Activated CD4-positive, alpha-beta T cell treated with anti-CD3 and anti-CD28 coated beads for 24 hours (primary cell): ENCODE measurements around the gene GDPD4.

Experiments
- DNase-seq, 2 donors: peaks; one replicate each; pipeline ENCODE4 v3.0.0-alpha.2; 2020; ENCODE audit warnings: low read depth in 2 of 2

GDPD4 gene

DNA sequence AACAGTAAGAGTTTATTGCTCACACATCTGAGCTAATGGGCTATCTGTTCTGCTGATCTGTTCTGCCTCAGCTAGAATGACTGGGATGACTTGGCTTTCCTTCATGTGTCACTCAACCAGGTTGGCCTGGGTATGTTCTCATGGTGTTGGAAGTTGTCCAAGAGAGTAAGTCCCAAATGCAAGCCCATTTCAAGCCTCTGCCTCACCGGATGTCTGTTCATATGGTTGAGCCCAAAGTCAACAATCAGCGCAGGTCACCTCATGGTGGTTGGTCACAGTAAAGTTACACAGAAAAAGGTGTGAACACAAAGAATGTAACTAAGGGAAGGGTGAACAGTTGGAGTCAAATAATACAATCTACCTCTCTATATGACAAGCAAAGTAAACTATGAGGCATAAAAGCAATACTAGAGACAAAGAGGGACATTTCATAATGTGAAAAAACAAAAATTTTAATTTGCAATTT lies 1.9 kb downstream of the GDPD4 start:
- no peak for DNase-seq

DNA sequence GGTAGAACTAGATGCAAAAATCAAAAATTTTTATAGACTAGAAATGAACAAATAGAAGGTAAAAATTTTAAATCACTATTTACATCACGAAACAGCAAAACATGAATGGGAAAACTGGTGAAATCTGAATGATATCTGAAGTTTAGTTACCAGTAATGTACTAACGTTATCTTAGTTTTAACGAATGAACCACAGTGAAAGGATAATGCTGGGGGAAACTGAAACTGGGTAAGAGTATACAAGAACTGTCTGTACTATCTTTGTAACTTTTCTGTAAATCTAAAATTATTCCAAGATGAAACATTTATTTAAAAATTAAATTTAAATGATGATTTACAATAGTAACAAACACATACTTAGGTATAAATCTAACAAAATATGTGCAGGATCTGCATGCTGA lies 7.4 kb downstream of the GDPD4 start:
- no peak for DNase-seq

DNA sequence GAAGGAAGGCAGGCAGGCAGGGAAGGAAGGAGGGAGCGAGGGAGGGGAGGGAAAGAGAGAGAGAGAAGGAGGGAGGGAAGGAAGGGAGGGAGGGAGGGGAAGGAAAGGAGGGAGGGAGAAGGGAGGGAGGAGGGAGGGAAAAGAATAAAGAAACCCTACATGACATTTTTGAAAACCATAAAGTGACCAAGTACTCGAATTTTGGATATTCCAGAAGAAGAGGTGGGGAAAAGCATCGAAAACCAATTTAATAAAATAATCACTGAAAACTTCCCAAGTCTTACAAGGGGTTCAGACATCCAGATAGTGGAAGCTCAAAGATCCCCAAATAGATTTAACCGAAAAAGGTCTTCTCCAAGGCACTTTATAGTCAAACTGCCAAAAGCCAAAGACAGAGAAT lies 11.7 kb downstream of the GDPD4 start:
- DNase-seq = no peak

DNA sequence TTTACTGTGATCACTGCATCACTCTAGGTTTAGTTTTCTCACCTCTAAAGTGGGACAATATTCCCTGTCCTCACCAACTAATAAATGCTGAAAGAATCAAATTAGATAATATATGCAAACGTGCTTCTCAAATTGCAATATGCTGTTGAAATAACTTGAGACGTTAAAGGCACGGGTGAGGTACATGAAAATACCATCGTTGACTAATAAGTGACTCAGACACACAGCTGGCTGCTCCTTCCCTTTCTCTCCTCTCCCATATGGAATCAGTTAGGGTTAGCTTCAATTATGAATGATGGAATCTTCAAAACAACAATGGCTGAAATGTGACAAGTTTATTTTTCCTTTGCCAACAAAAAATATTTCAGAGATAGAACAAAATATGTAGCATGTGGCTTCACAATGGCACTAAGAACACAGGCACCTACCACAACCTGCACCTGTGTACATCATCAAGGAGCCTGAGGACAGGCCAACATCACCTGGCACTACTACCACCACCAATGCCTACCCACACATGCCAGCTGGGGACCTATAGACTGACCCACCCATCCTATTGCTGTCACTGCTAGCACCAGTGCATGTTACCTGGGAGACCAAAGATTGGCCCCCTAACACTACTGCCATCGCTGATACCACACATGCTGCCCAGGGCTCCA lies 13.7 kb downstream of the GDPD4 start:
- no peak for DNase-seq

DNA sequence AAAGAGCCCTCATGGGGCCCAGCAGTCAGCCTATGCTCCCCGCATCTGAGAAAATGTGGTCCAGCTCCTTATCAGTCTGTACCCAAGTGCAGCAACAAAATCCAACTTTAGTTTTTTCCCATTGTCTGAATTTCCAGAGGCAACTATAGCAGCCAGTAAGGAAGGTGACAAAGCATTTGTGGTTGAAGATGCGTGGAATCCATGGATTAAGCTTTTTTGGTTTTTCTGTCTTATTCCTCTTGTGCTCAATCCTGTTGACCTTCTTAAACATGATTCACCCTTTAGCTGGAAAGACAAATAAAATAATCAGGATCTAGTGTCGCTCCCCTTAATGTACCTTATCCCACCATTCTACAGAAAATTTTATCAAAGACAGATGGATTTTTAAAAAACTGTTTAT lies 14.3 kb downstream of the GDPD4 start:
- DNase-seq = no peak

DNA sequence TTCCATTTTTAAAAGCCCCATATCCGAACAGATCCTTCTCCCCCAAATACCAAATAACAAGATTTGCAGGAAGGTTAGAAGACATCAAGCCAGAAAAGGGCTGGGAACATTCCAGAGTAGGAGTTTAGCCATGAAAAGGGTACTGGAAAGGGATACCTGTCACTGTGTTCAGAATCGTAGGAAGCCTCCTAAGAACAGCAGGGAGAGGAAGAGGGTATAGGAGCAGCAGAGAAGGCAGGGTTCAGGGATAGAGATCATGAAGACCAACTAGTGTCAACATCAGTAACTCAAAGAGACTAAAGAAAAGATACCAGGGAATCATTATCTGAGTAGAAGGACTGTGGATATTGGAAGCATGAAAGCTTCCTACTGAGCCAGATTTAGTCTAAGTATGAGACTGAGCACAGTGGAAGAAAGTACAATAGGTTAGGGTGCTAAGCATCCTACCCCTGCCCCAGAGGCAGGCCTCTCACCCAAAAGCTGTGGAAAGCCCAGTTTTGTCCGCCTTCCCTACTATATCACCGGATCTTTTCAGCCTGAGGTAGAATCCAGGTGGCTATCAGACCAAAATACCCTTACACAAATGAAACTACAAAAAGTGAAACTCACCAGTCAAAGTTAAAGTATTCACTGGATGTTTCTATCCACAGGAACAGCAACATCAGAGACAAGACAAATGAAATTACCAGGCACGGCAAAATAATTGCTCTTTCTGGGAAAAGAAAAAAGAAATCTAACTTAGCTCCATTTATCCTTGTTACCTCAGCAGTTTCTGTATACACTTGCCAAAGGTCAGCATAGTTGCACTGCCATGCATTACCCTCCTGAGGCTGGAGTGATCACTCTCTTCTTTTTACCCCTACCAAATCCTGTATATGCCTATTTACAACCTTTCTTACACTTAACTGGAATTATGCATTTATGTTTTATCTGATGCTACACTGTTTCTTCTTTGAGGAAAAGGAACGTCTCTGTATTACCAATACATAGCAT lies 16.7 kb downstream of the GDPD4 start:
- no peak for DNase-seq

DNA sequence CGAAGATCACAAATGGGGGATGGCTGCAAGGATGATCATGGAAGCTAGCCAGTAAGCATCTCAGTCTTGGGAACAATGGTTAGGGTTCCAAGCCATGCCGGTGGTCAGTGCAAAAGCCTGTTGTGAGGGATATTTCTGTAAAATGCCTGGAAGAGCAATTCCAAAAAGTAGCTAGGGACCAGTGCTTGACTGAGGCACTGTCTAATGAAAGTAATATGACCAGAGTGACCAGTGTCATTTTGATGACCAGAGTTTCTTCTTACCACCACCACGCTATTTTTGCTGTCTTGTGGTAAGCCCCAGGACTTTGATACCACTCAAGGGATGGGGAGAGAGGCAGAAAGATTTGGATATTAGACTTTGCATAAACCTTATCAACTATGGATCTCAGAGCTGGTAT lies 18.4 kb downstream of the GDPD4 start:
- DNase-seq = no peak

DNA sequence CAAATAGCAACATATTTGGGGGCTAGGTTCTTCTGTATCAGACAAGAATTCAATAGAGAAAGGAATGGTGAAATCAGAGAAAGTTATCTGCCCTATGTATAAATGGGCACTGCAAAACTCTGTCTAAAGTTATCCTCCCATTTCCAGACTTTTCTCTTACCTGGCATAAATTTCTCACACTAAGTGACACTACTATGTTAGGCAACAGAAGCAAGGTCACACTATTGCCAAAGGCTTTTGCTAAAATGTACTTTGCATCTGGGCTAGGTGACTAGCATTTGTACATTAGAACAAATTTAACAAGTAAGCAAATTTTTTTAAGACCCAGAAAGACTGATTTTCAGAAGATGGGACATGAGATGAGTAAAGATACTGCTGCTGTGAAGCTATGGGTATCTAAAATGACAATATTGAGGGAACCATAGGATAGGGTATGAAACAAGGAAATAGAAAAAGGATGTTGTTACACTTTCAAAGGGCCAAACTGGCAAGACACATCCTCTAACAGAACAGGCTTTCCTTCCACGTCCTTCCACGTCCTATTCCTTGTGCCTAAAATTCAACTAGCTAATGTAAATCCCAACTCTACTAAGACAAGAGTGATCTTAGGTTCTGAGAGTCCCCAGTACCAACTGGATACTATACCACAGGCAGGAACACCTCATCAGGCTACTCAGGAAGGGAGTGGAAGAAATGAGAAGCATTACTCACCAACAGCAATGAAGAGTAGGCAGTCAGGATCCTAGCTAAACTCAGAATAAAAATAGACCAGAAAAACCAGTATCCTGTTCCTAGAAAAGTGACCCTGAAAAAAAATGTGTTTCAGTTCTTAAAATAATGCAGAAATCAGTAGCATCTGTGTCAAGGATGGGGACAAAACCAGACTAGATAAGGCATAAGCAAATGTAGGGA lies 22.6 kb downstream of the GDPD4 start:
- no peak for DNase-seq

DNA sequence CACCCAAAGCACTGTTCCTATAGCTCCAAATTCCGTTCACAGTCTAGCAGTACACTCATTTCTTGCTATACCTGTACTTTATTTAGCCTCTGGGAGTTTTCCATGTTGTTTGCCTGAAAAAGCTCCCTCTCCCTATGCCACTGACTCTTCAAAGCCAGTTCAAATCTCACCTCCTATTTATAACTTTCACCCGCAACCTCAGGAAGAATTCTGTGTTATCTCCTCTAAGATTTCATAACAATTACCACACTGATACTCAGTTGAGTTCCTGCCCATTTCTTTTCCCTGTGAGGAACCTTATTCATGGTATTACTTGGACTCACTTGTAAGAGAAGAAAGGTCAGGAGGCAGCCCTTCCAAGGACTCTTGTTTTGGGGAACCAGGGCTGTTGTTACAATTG lies 25.2 kb downstream of the GDPD4 start:
- no peak for DNase-seq

DNA sequence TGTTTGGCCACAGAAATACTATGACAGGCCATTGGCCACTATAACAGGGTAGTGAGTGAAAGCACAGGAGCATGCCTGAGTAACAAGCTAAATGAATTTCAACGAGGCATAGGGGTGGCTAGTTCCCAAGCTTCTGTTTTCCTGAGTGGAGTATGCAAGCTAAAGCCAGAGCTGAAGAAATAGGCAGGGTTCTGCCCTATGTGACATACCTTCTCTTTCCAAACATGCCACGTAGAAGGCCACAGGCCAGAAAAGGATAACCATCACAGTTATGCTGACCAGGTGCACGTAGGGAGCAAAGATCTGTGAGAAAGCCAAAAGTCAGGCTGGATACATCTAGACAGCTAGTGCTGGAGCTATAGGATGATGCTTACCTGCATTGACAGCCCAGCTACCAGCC lies 30.6 kb downstream of the GDPD4 start:
- DNase-seq = no peak

DNA sequence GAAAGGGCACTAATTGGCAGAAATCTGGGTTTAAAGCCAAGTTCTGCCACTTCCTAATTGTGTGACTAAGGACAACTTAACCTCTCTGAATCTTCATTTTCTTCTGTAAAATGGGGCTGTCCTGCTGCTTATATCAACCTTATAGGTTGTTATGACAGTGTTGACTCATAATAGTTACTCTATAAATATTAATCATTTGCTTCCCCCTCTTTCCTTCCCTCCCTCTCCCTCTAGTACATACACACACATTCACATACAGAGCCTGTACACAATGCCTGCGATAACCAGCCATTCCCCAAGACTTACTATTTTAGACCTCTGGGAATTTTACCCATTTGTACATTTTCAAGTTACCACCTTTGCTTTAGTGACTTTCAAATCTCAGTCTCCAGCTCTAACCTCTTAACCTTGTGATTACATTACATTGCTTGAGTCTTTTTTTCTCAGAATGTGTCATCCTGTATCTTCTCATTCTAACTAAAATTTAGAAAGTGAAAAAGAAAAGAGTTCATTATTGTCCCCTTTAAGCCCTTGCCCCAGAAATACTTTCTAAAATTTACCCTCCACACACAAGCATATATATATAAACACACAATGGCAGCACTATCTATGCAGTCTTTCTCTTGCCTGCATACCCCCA lies 31.9 kb downstream of the GDPD4 start:
- no peak for DNase-seq

DNA sequence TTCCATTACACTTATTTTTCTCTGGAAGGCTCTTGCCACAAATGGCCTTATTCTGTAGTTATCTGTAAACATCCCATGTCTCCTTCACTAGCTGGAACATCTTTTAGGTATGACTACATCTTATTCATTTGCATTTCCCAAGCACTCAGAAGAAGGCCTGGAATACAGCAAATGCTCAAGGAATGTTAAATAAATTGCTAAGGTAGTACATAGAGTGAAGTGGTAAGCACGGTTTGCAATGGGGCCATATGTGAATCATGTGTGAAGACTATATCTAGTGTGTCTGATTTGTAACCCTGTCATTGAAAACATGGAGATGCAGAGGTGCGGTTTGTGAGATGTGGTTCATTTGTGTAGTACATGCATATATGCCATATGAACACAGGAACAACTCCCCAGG lies 33.5 kb downstream of the GDPD4 start:
- no peak for DNase-seq

DNA sequence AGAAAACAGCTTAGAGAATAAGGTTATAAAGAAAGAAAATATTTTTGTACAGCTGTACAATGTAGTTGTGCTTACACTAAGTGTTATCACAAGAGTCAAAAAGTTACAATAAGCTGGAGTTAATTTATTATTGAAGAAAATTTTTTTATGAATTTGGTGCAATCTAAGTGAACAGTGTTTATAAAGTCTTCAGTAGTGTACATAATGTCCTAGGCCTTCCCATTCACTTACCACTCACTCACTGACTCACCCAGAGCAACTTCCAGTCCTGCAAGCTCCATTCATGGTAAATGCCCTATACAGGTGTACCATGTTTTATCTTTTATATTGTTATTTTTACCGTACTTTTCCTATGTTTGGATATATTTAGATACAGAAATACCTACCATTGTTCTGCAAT lies 34.7 kb downstream of the GDPD4 start:
- no peak for DNase-seq

DNA sequence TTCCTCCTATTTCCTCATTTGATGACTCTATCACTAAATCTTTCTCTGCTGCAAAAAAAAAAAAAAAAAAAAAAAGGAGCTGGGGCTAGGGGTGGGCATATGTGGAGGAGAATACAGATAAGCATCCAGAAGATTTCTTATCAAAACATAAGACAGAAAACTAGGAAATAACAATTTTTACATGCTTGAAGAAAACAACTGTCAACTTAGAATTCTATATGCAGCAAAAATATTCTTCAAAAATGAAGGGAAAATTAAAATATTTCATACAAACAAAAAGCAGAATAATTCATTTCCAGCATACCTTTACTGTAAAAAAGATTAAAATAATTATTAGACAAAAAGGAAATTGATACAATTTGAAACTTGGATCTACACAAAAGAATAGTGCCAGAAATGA lies 38.7 kb downstream of the GDPD4 start:
- DNase-seq = no peak

DNA sequence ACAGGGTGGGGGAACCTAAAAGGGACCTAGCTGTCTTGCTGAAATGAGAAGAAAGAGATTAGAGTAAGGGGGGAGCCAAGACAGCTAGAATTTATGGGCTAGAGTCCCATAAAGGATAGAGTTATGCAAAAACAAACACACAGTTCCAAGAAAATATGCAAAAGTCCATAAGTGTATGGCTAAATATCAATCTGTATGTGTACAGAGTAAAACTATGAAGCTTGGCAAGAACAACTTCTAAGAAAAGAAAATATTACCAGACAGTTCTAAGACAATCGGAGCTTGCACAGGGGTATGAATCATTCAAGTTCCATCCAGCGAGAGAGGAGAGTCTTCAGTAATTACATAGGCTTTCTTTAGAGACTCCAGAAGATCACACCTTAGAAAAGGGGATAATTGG lies 41.8 kb downstream of the GDPD4 start:
- no peak for DNase-seq

DNA sequence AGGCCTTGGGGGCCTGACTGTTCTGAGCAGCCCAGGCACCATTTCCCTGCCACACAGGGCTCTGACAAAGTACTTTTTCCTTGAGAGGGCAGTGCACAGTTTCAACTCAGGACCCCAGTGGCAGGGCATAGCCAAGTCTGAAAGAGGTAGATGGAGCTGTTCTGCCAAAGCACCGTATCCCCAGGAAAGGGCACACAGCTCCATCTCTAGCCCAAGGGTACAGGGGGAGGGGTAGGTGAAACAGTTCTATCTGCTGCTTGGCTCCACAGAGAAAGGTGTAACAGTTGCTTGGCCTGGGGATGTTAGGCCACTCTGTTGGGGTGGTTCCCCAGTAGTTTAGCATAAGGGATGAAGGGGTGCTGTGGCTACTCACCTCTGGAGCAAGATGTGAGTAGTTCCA lies 47.8 kb downstream of the GDPD4 start:
- no peak for DNase-seq

DNA sequence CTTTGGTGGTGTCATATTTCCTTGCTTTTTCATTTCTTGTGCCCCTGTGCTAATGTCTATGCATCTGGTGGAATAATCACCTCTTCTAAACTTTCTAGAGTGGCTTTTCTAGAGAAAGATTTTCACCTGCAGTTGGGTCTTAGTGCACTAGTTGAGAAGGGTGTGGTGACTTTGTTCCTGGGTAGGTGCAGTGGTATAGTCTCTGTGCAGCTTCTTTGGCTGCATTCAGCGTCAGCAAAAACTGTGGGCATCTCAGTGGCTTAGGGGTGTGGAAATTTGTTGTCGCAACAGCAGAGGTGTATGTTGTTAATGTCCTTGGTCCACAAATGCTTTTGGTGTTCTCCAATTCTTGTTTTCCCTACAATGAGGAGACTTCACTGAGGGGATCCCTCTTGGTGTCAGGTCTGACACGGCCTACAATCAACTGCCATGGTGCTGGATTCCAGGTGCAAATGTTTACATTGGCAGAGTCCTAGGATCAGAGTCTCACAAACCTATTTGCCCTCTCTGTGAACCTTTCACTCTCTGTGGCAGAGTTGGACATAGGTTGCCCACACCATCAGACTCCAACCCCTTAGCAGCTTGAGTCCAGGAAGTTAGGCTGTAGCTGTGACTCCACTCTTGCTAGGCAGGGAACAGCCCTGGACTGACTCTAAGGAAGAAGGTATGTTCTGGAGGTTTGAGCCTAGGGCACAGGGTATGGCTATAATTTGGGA lies 48.8 kb downstream of the GDPD4 start:
- no peak for DNase-seq

DNA sequence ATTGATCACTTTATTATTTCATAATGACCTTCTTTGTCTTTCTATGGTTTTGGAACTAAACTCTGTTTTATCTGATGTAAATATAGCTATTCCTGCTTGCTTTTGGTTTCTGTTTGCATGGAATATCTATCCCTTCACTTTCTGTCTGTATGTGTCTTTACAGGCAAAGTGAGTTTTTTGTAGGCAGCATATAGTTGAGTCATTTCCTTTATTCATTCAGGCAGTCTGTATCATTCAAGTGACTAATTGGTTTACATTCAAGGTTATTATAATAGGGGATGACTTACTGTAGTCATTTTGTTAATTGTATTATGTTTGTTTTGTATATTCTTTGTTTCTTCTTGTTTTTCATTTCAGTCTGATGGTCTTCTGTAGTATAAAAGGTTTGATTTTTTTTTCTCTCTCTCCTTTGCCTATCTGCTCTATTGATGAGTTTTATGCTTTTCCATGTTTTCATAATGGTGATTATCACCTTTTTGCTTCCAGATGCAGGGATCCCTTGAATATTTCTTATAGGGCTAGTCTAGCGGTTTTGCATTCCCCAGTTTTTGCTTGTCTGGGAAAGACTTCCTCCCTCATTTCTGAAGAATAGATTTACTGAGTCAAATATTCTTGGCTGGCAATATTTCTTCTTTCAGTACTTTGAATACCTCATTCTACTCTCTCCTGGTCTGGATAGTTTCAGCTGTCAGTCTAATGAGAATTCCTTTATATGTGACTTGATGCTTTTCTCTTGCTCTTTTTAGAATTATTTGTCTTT lies 50.4 kb downstream of the GDPD4 start:
- no peak for DNase-seq

DNA sequence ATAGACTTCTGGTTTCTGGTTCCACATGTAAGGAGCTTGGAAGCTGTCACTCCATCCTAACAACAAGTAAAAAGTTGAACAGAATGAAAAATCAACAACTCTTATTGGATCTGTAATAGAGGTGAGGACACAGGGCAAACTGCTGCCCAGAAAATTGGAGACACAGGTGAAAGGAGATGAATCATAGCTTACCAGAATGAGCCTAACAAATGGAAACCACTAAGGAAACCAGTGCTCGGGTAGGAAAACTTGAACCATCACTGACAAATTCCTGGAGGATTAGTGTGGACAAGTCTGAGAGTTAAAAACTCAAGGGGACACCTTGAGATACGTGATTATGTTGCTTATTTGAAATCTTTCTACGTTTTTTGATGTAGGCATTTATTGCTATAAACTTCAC lies 52.1 kb downstream of the GDPD4 start:
- no peak for DNase-seq
